Psoas muscle (tissue), 8 donors: ENCODE measurements around the gene ZNF490. TPM values are rescaled to one million over a fixed set of nuclear protein-coding genes. Genes with fewer than 3 reads are reported as not detected.
A peak's percentile ranks its signal among the peaks of the same experiment; 100 is the strongest.

Experiments
- ATAC-seq, 4 donors: fragments of 200-7000 bp; cut with Tn5 transposase; one replicate each; pipeline ENCODE4 v1.9.1; 2020; ENCODE audit warnings: moderate library complexity in 3 of 4, mild to moderate bottlenecking in 2 of 4
- DNase-seq, 2 donors: peaks; one replicate each; pipeline ENCODE4 v3.0.0-alpha.2; 2020
- H3K27ac ChIP-seq: fragments of 200-600 bp; one replicate; pipeline ENCODE4 v1.8.0; 2022
- H3K27me3 ChIP-seq, 3 donors: fragments of 200-600 bp in 1 of 3; one replicate each; pipeline versions ENCODE4 v1.6.1 to v1.8.0; 2013 to 2022; ENCODE audit warnings: low read length in 2 of 3, mild to moderate bottlenecking in 2 of 3, moderate library complexity in 1 of 3; ENCODE audit not compliant: insufficient read depth in 3 of 3
- H3K36me3 ChIP-seq, 2 donors: fragments of 200-600 bp in 1 of 2; one replicate each; pipeline versions ENCODE4 v1.6.1 to v1.8.0; 2013 to 2022; ENCODE audit warnings: low read depth in 1 of 2, mild to moderate bottlenecking in 1 of 2, moderate library complexity in 1 of 2; ENCODE audit not compliant: insufficient read depth in 1 of 2
- H3K4me1 ChIP-seq: fragments of 200-600 bp; one replicate; pipeline ENCODE4 v1.8.0; 2022
- H3K4me3 ChIP-seq: fragments of 200-600 bp; one replicate; pipeline ENCODE4 v1.8.0; 2022; ENCODE audit warnings: mild to moderate bottlenecking
- H3K9me3 ChIP-seq: fragments of 200-600 bp; one replicate; pipeline ENCODE4 v1.8.0; 2022
- WGBS, 3 donors: extraction: QIAGEN DNeasy Blood & Tissue Kit; methylation state at CpG; one replicate each; pipeline versions ENCODE4 v1.1.6 to v1.1.7; 2013; 5-methylcytosine and 5-hydroxymethylcytosine counted together
- intact Hi-C, 2 donors: fragments of 100-400 bp; cut with DNase I; formaldehyde crosslinking; loops; one replicate each; pipeline versions ENCODE4 v1.11.0 to v1.14.2; 2022
- polyA plus RNA-seq, 3 donors: library from polyadenylated mRNA; stranded (reverse); fragments of 200-250 nt; gene quantifications; one replicate each; pipeline ENCODE4 v1.2.3, GENCODE V29; 2013
- total RNA-seq, 4 donors: library from RNA; stranded (reverse); fragmentation: NEBNext Ultra II Directional in 2 of 4; extraction: Animal tissue kit (Norgen Biotek cat#: 25700) in 2 of 4; gene quantifications; one replicate each; pipeline versions ENCODE4 v1.2.1 to v1.2.4, GENCODE V29; 2021 to 2023
- TF ChIP-seq, protein P1 (sequence below): fragments of 200-600 bp; IDR thresholded peaks from one replicate; pipeline ENCODE4 v1.8.0; 2022; ENCODE audit warnings: antibody characterized with exemption
- donor health status: healthy with polysubstance abuse.
- donor health status: DM: no; HTN: no; CAD: no; lungs with moderate emphysema.
- donor health status: Bipolar disorder and iron deficiency.
- donor health status: healthy.
- donor health status: DM: yes; HTN: yes; CAD: no.
- donor health status: DM: no; HTN: no; CAD: no.
- donor health status: DM: no; HTN: no; CAD: no.
- donor health status: DM: yes; HTN: yes; CAD: no.

The ZNF490 gene
- total and polyA plus RNA-seq, 7 donors = 0.17 to 4.9 (median 1.8) TPM

- Histone ChIP-seq H3K27ac (no peak overlapping the region), H3K9me3 (peaks cover 6% of the 10 kb centered on the region), H3K4me1 (peaks cover 5% of the 10 kb centered on the region), H3K27me3 (no peaks in the 10 kb centered on the region), H3K4me3 (no peak overlapping the region), H3K36me3 (peaks cover 0 to 31% of the 10 kb centered on the region in 2 donors)
- ATAC-seq (peak in 1 of 4 donors; percentile 27), DNase-seq (no peak)
- 68 to 75% (median 72%) methylated on average over 5 of the region's 5 CpGs for whole genome bisulfite sequencing, 3 donors
- TF ChIP-seq, protein P1, sequence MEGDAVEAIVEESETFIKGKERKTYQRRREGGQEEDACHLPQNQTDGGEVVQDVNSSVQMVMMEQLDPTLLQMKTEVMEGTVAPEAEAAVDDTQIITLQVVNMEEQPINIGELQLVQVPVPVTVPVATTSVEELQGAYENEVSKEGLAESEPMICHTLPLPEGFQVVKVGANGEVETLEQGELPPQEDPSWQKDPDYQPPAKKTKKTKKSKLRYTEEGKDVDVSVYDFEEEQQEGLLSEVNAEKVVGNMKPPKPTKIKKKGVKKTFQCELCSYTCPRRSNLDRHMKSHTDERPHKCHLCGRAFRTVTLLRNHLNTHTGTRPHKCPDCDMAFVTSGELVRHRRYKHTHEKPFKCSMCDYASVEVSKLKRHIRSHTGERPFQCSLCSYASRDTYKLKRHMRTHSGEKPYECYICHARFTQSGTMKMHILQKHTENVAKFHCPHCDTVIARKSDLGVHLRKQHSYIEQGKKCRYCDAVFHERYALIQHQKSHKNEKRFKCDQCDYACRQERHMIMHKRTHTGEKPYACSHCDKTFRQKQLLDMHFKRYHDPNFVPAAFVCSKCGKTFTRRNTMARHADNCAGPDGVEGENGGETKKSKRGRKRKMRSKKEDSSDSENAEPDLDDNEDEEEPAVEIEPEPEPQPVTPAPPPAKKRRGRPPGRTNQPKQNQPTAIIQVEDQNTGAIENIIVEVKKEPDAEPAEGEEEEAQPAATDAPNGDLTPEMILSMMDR = no peak
- intact Hi-C loops = no loop called here
These were observed 66.2 kb downstream of the ZNF490 start for GRCh38 chr19:12544401-12544876.

- peaks cover 9% of the 10 kb centered on the region for H3K9me3 ChIP-seq
- H3K36me3 ChIP-seq = peaks cover 0 to 27% of the 10 kb centered on the region in 2 donors
- DNase-seq (no peak), ATAC-seq (peak in 2 of 4 donors; percentile 37 to 46)
- WGBS, 3 donors = 80 to 96% (median 86%) methylated on average over 1 of the region's 1 CpG
- no peak overlapping the region for H3K27ac ChIP-seq
- TF ChIP-seq, protein P1 = no peak
- no peaks in the 10 kb centered on the region for H3K4me1 ChIP-seq
- no peak overlapping the region for H3K4me3 ChIP-seq
- H3K27me3 ChIP-seq = no peaks in the 10 kb centered on the region
- intact Hi-C loops = no loop called here
These were observed 66.8 kb downstream of the ZNF490 start for GRCh38 chr19:12543855-12544254.

Other genes starting within 250 kb of the ZNF490 start
- 1 to 10 TPM in 3 of 4 donors, under 1 TPM in 1; 0.66 to 2.2 (median 1.3) TPM for gene ZNF442, start 245.1 kb downstream of the ZNF490 start, total RNA-seq
- gene ZNF442, start 245.1 kb downstream of the ZNF490 start, polyA plus RNA-seq = under 1 TPM; 0.13 to 0.56 (median 0.27) TPM
- 1 to 10 TPM; 1.9 TPM for gene ZNF799, start 209.5 kb downstream of the ZNF490 start, total RNA-seq
- gene ZNF799, start 209.5 kb downstream of the ZNF490 start, polyA plus RNA-seq = 1 to 10 TPM; 1.7 to 3.4 (median 2.3) TPM
- 1 to 10 TPM; 1.1 to 2.3 (median 1.2) TPM for gene ZNF443, start 169.8 kb downstream of the ZNF490 start, total RNA-seq
- 1 to 10 TPM in 1 of 3 donors, under 1 TPM in 2; 0.79 to 1.5 (median 0.86) TPM for gene ZNF443, start 169.8 kb downstream of the ZNF490 start, polyA plus RNA-seq
- gene ZNF709, start 126.0 kb downstream of the ZNF490 start, total RNA-seq = 1 to 10 TPM in 3 of 4 donors, not detected in 1; 1.3 to 1.8 (median 1.7) TPM
- gene ZNF709, start 126.0 kb downstream of the ZNF490 start, polyA plus RNA-seq = under 1 TPM; 0.58 to 0.91 (median 0.68) TPM
- 1 to 10 TPM; 3.5 to 6.2 (median 5.4) TPM for gene ZNF564, start 59.3 kb downstream of the ZNF490 start, total RNA-seq
- 1 to 10 TPM; 3.2 to 6.0 (median 4.6) TPM for gene ZNF564, start 59.3 kb downstream of the ZNF490 start, polyA plus RNA-seq
- gene ZNF791, start 107 bp upstream of the ZNF490 start, total RNA-seq = 10 to 100 TPM in 2 of 4 donors, 1 to 10 TPM in 2; 8.7 to 18.9 (median 10.9) TPM
- gene ZNF791, start 107 bp upstream of the ZNF490 start, polyA plus RNA-seq = 1 to 10 TPM; 4.1 to 8.8 (median 4.3) TPM
- 10 to 100 TPM; 14.6 to 20.5 (median 16.2) TPM for gene MAN2B1, start 55.9 kb upstream of the ZNF490 start, total RNA-seq
- gene MAN2B1, start 55.9 kb upstream of the ZNF490 start, polyA plus RNA-seq = 10 to 100 TPM in 2 of 3 donors, 1 to 10 TPM in 1; 9.6 to 17.8 (median 14.1) TPM
- 1 to 10 TPM; 1.8 to 5.8 (median 3.7) TPM for gene WDR83, start 56.0 kb upstream of the ZNF490 start, total RNA-seq
- 1 to 10 TPM; 3.8 to 9.1 (median 5.8) TPM for gene WDR83, start 56.0 kb upstream of the ZNF490 start, polyA plus RNA-seq
- gene DHPS, start 71.1 kb upstream of the ZNF490 start, total RNA-seq = 10 to 100 TPM; 75.6 to 86.7 (median 82.9) TPM
- 10 to 100 TPM; 70.0 to 84.2 (median 83.8) TPM for gene DHPS, start 71.1 kb upstream of the ZNF490 start, polyA plus RNA-seq
- not detected for gene GNG14, start 77.2 kb upstream of the ZNF490 start, total RNA-seq
- not detected for gene GNG14, start 77.2 kb upstream of the ZNF490 start, polyA plus RNA-seq
- gene FBXW9, start 85.8 kb upstream of the ZNF490 start, total RNA-seq = 1 to 10 TPM; 1.2 to 2.2 (median 1.6) TPM
- gene FBXW9, start 85.8 kb upstream of the ZNF490 start, polyA plus RNA-seq = 1 to 10 TPM; 4.1 to 9.2 (median 4.4) TPM
- 10 to 100 TPM; 29.0 to 48.1 (median 37.3) TPM for gene TNPO2, start 113.1 kb upstream of the ZNF490 start, total RNA-seq
- gene TNPO2, start 113.1 kb upstream of the ZNF490 start, polyA plus RNA-seq = 10 to 100 TPM; 17.4 to 31.2 (median 28.6) TPM
- 100 to 1,000 TPM in 3 of 4 donors, 10 to 100 TPM in 1; 78.6 to 124 (median 108) TPM for gene TRIR, start 123.9 kb upstream of the ZNF490 start, total RNA-seq
- gene TRIR, start 123.9 kb upstream of the ZNF490 start, polyA plus RNA-seq = 100 to 1,000 TPM; 183 to 309 (median 187) TPM
- gene GET3, start 126.7 kb upstream of the ZNF490 start, total RNA-seq = 10 to 100 TPM; 43.0 to 52.8 (median 51.0) TPM
- gene GET3, start 126.7 kb upstream of the ZNF490 start, polyA plus RNA-seq = 100 to 1,000 TPM in 1 of 3 donors, 10 to 100 TPM in 2; 75.6 to 135 (median 98.5) TPM
- gene BEST2, start 141.0 kb upstream of the ZNF490 start, total RNA-seq = not detected
- under 1 TPM; 0.04 to 0.37 (median 0.08) TPM for gene BEST2, start 141.0 kb upstream of the ZNF490 start, polyA plus RNA-seq
- 10 to 100 TPM; 20.3 to 33.0 (median 23.8) TPM for gene HOOK2, start 164.7 kb upstream of the ZNF490 start, total RNA-seq
- gene HOOK2, start 164.7 kb upstream of the ZNF490 start, polyA plus RNA-seq = 10 to 100 TPM; 11.3 to 21.7 (median 19.0) TPM
- 100 to 1,000 TPM in 2 of 4 donors, 10 to 100 TPM in 2; 29.2 to 217 (median 73.6) TPM for gene JUNB, start 180.7 kb upstream of the ZNF490 start, total RNA-seq
- 100 to 1,000 TPM in 1 of 3 donors, 10 to 100 TPM in 2; 25.1 to 145 (median 31.9) TPM for gene JUNB, start 180.7 kb upstream of the ZNF490 start, polyA plus RNA-seq
- 100 to 1,000 TPM; 273 to 419 (median 370) TPM for gene PRDX2, start 191.0 kb upstream of the ZNF490 start, total RNA-seq
- 100 to 1,000 TPM; 329 to 535 (median 396) TPM for gene PRDX2, start 191.0 kb upstream of the ZNF490 start, polyA plus RNA-seq
- 1 to 10 TPM in 3 of 4 donors, under 1 TPM in 1; 0.92 to 3.2 (median 2.0) TPM for gene THSD8, start 191.3 kb upstream of the ZNF490 start, total RNA-seq
- gene THSD8, start 191.3 kb upstream of the ZNF490 start, polyA plus RNA-seq = 1 to 10 TPM; 1.9 to 2.5 (median 2.0) TPM
- gene RNASEH2A, start 195.8 kb upstream of the ZNF490 start, total RNA-seq = 1 to 10 TPM; 2.4 to 5.0 (median 3.0) TPM
- gene RNASEH2A, start 195.8 kb upstream of the ZNF490 start, polyA plus RNA-seq = 1 to 10 TPM; 3.6 to 9.0 (median 8.6) TPM
- not detected for gene RTBDN, start 223.8 kb upstream of the ZNF490 start, total RNA-seq
- under 1 TPM in 1 of 3 donors, not detected in 2; 0.05 TPM for gene RTBDN, start 223.8 kb upstream of the ZNF490 start, polyA plus RNA-seq
- not detected for gene MAST1, start 227.7 kb upstream of the ZNF490 start, total RNA-seq
- under 1 TPM; 0.09 to 0.13 (median 0.10) TPM for gene MAST1, start 227.7 kb upstream of the ZNF490 start, polyA plus RNA-seq